HG02852 (cell line): ENCODE data around the gene SLC24A4.

ENCODE experiments used
- ATAC-seq: cut with Tn5 transposase; IDR thresholded peaks from one replicate; pipeline ENCODE4 v1.9.1; 2021; ENCODE audit warnings: mild to moderate bottlenecking, moderate library complexity; ENCODE audit not compliant: unreplicated experiment

The SLC24A4 gene

GRCh38 chr14:92431199-92431725, 108.3 kb downstream of the SLC24A4 start:
- no peak for ATAC-seq

- ATAC-seq = no peak
Observed at GRCh38 chr14:92433407-92433806, 110.4 kb downstream of the SLC24A4 start.

- no peak for ATAC-seq
Observed at GRCh38 chr14:92435154-92435553, 112.2 kb downstream of the SLC24A4 start.

GRCh38 chr14:92436115-92436776, 113.3 kb downstream of the SLC24A4 start:
- no peak for ATAC-seq

GRCh38 chr14:92437309-92437708, 114.3 kb downstream of the SLC24A4 start:
- no peak for ATAC-seq

GRCh38 chr14:92437729-92438285, 114.8 kb downstream of the SLC24A4 start:
- ATAC-seq = no peak

GRCh38 chr14:92439537-92440344, 116.8 kb downstream of the SLC24A4 start:
- ATAC-seq = no peak

GRCh38 chr14:92440345-92441003, 117.5 kb downstream of the SLC24A4 start:
- no peak for ATAC-seq

GRCh38 chr14:92441751-92442504, 119.0 kb downstream of the SLC24A4 start:
- ATAC-seq = no peak

GRCh38 chr14:92443167-92443566, 120.2 kb downstream of the SLC24A4 start:
- ATAC-seq = no peak

GRCh38 chr14:92443741-92444140, 120.8 kb downstream of the SLC24A4 start:
- no peak for ATAC-seq

- ATAC-seq = no peak
Observed at GRCh38 chr14:92446771-92447170, 123.8 kb downstream of the SLC24A4 start.

GRCh38 chr14:92447416-92448197, 124.6 kb downstream of the SLC24A4 start:
- ATAC-seq = no peak

GRCh38 chr14:92448786-92449185, 125.8 kb downstream of the SLC24A4 start:
- no peak for ATAC-seq

- no peak for ATAC-seq
Observed at GRCh38 chr14:92449404-92450181, 126.6 kb downstream of the SLC24A4 start.

GRCh38 chr14:92450351-92451070, 127.5 kb downstream of the SLC24A4 start:
- no peak for ATAC-seq

- ATAC-seq = no peak
Observed at GRCh38 chr14:92451245-92451644, 128.3 kb downstream of the SLC24A4 start.

- no peak for ATAC-seq
Observed at GRCh38 chr14:92451755-92452154, 128.8 kb downstream of the SLC24A4 start.
